Measurements from ENCODE around the gene STARD5. TPM values are rescaled to one million over a fixed set of nuclear protein-coding genes. Genes with fewer than 3 reads are reported as not detected.

Gene STARD5
- polyA plus RNA-seq, 2 of the 4 experiments (the other 2 are of a cell fraction) = 2.1 to 2.8 TPM

- ChIA-PET CTCF (interaction anchor here (2.6 kb wide), 1 partner anchor 10 kb away, joined by 8 read pairs; no protein-coding TSS in a partner anchor), POLR2A (no interaction called here)
- no peak overlapping the region for H3K4me3 ChIP-seq
- ATAC-seq (no peak), DNase-seq (ENCODE audit: low read depth in 1 of 2, low spot score in 1 of 2) (no peak), FAIRE-seq (no peak)
- WGBS (ENCODE audit: missing lambda C conversion rate) = 10% methylated on average over 2 of the region's 2 CpGs
- no peak overlapping the region for H3K27ac ChIP-seq
- no peak overlapping the region for H3K4me2 ChIP-seq
- TF ChIP-seq FOSL2 (IDR thresholded peaks at IDR 0.05) = no peak
- TF ChIP-seq FOSL2 (CRISPR knock-in tag; IDR thresholded peaks at IDR 0.05) = 0 out of 2 replicates have a peak, but pooled peaks have one; percentile 4
- TF ChIP-seq MYC (IDR thresholded peaks at IDR 0.05; ENCODE audit: borderline replicate concordance, low read length) = no peak
- no peak for TF ChIP-seq FOSB (CRISPR knock-in tag; IDR thresholded peaks at IDR 0.05)
- TF ChIP-seq, protein P1, sequence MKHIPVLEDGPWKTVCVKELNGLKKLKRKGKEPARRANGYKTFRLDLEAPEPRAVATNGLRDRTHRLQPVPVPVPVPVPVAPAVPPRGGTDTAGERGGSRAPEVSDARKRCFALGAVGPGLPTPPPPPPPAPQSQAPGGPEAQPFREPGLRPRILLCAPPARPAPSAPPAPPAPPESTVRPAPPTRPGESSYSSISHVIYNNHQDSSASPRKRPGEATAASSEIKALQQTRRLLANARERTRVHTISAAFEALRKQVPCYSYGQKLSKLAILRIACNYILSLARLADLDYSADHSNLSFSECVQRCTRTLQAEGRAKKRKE (CRISPR knock-in tag; IDR thresholded peaks at IDR 0.05; ENCODE audit: low read depth) = no peak
- H3K9me3 ChIP-seq = no peaks in the 10 kb centered on the region
- no peaks in the 10 kb centered on the region for H3K4me1 ChIP-seq
These were observed 22.7 kb upstream of the STARD5 start for GRCh38 chr15:81346611-81347010.

DNA sequence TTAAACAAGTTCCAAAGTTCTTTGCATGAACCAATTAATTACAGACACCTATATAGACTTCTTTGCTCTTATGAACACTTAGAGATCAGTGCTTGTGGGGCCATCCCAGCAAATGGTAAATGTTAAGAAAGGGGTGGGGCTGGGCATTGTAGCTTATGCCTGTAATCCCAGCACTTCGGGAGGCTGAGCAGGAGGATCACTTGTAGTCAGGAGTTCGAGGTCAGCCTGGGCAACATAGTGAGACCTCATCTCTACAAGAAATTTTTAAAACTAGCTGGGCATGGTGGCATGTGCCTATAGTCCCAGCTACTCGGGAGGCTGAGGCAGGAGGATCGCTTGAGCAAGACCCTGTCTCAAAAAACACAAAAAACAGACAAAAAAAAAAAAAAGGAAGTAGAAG, 19.4 kb upstream of the STARD5 start:
- DNase-seq (ENCODE audit: low read depth in 1 of 2, low spot score in 1 of 2) = no peak
- Histone ChIP-seq H3K9me3 (no peaks in the 10 kb centered on the region), H3K4me1 (peaks cover 9% of the 10 kb centered on the region; the same call in 2 of the 3 replicates), H3K27ac (no peak overlapping the region), H3K4me2 (no peak overlapping the region), H3K4me3 (no peak overlapping the region)
- POLR2A ChIA-PET = no interaction called here
- no peak for FAIRE-seq
- ATAC-seq = no peak
- TF ChIP-seq CEBPB (IDR thresholded peaks at IDR 0.05) (no peak), CBX2 (IDR thresholded peaks at IDR 0.05; ENCODE audit: borderline replicate concordance, low read depth) (no peak), HEYL (CRISPR knock-in tag; IDR thresholded peaks at IDR 0.05) (no peak), MAFK (IDR thresholded peaks at IDR 0.05; ENCODE audit: partially characterized antibody) (no peak), JUNB (IDR thresholded peaks at IDR 0.05) (no peak), RAD21 (conservative IDR thresholded peaks at IDR 0.05 in 1 of 2, IDR thresholded peaks at IDR 0.05 in 1 of 2) (no peak), SREBF2 (IDR thresholded peaks at IDR 0.05) (no peak), TP53 (CRISPR knock-in tag; IDR thresholded peaks at IDR 0.05) (no peak), EHF (CRISPR knock-in tag; IDR thresholded peaks at IDR 0.05) (no peak), RCOR1 (IDR thresholded peaks at IDR 0.05; ENCODE audit: low read depth, low read length) (no peak), HES2 (IDR thresholded peaks at IDR 0.05) (no peak), BCL3 (IDR thresholded peaks at IDR 0.05) (no peak), KDM1A (IDR thresholded peaks at IDR 0.05; ENCODE audit: low read depth) (no peak), EP300 (IDR thresholded peaks at IDR 0.05) (no peak), FOSB (CRISPR knock-in tag; IDR thresholded peaks at IDR 0.05) (no peak)
- TF ChIP-seq, protein P2, sequence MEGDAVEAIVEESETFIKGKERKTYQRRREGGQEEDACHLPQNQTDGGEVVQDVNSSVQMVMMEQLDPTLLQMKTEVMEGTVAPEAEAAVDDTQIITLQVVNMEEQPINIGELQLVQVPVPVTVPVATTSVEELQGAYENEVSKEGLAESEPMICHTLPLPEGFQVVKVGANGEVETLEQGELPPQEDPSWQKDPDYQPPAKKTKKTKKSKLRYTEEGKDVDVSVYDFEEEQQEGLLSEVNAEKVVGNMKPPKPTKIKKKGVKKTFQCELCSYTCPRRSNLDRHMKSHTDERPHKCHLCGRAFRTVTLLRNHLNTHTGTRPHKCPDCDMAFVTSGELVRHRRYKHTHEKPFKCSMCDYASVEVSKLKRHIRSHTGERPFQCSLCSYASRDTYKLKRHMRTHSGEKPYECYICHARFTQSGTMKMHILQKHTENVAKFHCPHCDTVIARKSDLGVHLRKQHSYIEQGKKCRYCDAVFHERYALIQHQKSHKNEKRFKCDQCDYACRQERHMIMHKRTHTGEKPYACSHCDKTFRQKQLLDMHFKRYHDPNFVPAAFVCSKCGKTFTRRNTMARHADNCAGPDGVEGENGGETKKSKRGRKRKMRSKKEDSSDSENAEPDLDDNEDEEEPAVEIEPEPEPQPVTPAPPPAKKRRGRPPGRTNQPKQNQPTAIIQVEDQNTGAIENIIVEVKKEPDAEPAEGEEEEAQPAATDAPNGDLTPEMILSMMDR (IDR thresholded peaks at IDR 0.05) = no peak
- TF ChIP-seq, protein P3, sequence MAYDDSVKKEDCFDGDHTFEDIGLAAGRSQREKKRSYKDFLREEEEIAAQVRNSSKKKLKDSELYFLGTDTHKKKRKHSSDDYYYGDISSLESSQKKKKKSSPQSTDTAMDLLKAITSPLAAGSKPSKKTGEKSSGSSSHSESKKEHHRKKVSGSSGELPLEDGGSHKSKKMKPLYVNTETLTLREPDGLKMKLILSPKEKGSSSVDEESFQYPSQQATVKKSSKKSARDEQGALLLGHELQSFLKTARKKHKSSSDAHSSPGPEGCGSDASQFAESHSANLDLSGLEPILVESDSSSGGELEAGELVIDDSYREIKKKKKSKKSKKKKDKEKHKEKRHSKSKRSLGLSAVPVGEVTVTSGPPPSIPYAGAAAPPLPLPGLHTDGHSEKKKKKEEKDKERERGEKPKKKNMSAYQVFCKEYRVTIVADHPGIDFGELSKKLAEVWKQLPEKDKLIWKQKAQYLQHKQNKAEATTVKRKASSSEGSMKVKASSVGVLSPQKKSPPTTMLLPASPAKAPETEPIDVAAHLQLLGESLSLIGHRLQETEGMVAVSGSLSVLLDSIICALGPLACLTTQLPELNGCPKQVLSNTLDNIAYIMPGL (CRISPR knock-in tag; IDR thresholded peaks at IDR 0.05; ENCODE audit: borderline replicate concordance) = no peak
- TF ChIP-seq, protein P4, sequence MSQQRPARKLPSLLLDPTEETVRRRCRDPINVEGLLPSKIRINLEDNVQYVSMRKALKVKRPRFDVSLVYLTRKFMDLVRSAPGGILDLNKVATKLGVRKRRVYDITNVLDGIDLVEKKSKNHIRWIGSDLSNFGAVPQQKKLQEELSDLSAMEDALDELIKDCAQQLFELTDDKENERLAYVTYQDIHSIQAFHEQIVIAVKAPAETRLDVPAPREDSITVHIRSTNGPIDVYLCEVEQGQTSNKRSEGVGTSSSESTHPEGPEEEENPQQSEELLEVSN (IDR thresholded peaks at IDR 0.05; ENCODE audit: borderline replicate concordance, low read depth) = no peak
- TF ChIP-seq, protein P5, sequence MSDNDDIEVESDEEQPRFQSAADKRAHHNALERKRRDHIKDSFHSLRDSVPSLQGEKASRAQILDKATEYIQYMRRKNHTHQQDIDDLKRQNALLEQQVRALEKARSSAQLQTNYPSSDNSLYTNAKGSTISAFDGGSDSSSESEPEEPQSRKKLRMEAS (IDR thresholded peaks at IDR 0.05) = no peak
- CTCF ChIA-PET = interaction anchor here (0.6 to 2.2 kb wide), 5 partner anchors 8 to 325 kb away, joined by 3 to 13 read pairs (median 3); no protein-coding TSS in a partner anchor
- 6% methylated on average over 4 of the region's 4 CpGs for WGBS (ENCODE audit: missing lambda C conversion rate)
